H1 (cell line): ENCODE measurements around the gene FRMD3. TPM values are rescaled to one million over a fixed set of nuclear protein-coding genes. Genes with fewer than 3 reads are reported as not detected.

Experiments
- CTCF ChIA-PET: fragments of 300-600 bp; sonication (Branson Sonifier 250); formaldehyde crosslinking; loops from one replicate; lab custom pipeline; 2021; ENCODE audit not compliant: partially characterized antibody; lab: Charles Lee
- POLR2A ChIA-PET: fragments of 300-600 bp; sonication (Branson Sonifier 250); formaldehyde crosslinking; loops from one replicate; lab custom pipeline; 2021; ENCODE audit warnings: inconsistent platforms; ENCODE audit not compliant: partially characterized antibody; lab: Charles Lee
- DNase-seq, 2 experiments: peaks; one replicate each; pipeline versions ENCODE4 v3.0.0 to v3.0.0-alpha.2; 2010 to 2022; ENCODE audit warnings: low spot score in 2 of 2, low read depth in 1 of 2, mixed read lengths in 1 of 2
- FAIRE-seq: peaks from 2 replicates; lab custom pipeline; 2011; peaks lifted over from hg19 to GRCh38; lab: Jason Lieb, UNC
- H2AFZ ChIP-seq: 2 replicates; pipeline ENCODE4 v1.8.1; 2012; ENCODE audit warnings: low read length, inconsistent platforms
- H2AK5ac ChIP-seq: 2 replicates; pipeline ENCODE4 v1.6.1; 2013; ENCODE audit warnings: low read depth, low read length
- H2BK120ac ChIP-seq: replicated peaks from 2 replicates; pipeline ENCODE3; 2013; ENCODE audit warnings: low read depth, low read length, inconsistent platforms
- H2BK12ac ChIP-seq: 2 replicates; pipeline ENCODE4 v1.6.1; 2013; ENCODE audit warnings: low read depth, low read length
- H2BK15ac ChIP-seq: 2 replicates; pipeline ENCODE4 v1.6.1; 2013; ENCODE audit warnings: low read length
- H2BK20ac ChIP-seq: 2 replicates; pipeline ENCODE4 v1.6.1; 2013; ENCODE audit warnings: low read length
- H2BK5ac ChIP-seq: 2 replicates; pipeline ENCODE4 v1.6.1; 2013; ENCODE audit warnings: low read depth, low read length
- H3K14ac ChIP-seq: 2 replicates; pipeline ENCODE4 v1.6.1; 2013; ENCODE audit warnings: inconsistent platforms; ENCODE audit not compliant: insufficient read length
- H3K18ac ChIP-seq: 2 replicates; pipeline ENCODE4 v1.6.1; 2013; ENCODE audit warnings: low read length; ENCODE audit errors: extremely low read depth
- H3K23ac ChIP-seq: 2 replicates; pipeline ENCODE4 v1.6.1; 2013; ENCODE audit warnings: inconsistent platforms; ENCODE audit not compliant: insufficient read length
- H3K23me2 ChIP-seq: 2 replicates; pipeline ENCODE4 v1.6.1; 2013; ENCODE audit warnings: low read depth, low read length
- H3K27ac ChIP-seq: 2 replicates; pipeline ENCODE4 v1.6.1; 2011; ENCODE audit warnings: low read depth, low read length, inconsistent platforms
- H3K27me3 ChIP-seq, 4 experiments: replicated peaks in 1 of 4; 1 replicate in 1 of 4; 2 replicates in 3 of 4; pipeline versions ENCODE4 v1.6.1 to v1.8.1; 2011 to 2013; ENCODE audit warnings: low read length in 3 of 4, mild to moderate bottlenecking in 3 of 4, inconsistent platforms in 2 of 4, mixed read lengths in 2 of 4, moderate library complexity in 1 of 4; ENCODE audit not compliant: control insufficient read depth in 3 of 4, insufficient read depth in 3 of 4; ENCODE audit errors: extremely low read depth in 1 of 4
- H3K36me3 ChIP-seq, 4 experiments: 2 replicates each; pipeline versions ENCODE4 v1.6.1 to v1.8.1; 2011 to 2013; ENCODE audit warnings: mild to moderate bottlenecking in 4 of 4, low read length in 3 of 4, moderate library complexity in 2 of 4, control low read depth in 1 of 4, inconsistent platforms in 1 of 4; ENCODE audit not compliant: insufficient read depth in 4 of 4, control insufficient read depth in 2 of 4
- H3K4ac ChIP-seq: replicated peaks from 2 replicates; pipeline ENCODE3; 2013; ENCODE audit warnings: low read length, low read depth, mixed read lengths, inconsistent platforms; ENCODE audit not compliant: insufficient read length
- H3K4me1 ChIP-seq, 4 experiments: replicated peaks in 1 of 4; 1 replicate in 1 of 4; 2 replicates in 3 of 4; pipeline versions ENCODE4 v1.6.1 to v1.8.1; 2011 to 2013; ENCODE audit warnings: low read length in 3 of 4, inconsistent platforms in 2 of 4, mixed read lengths in 1 of 4; ENCODE audit not compliant: insufficient read depth in 4 of 4, control insufficient read depth in 3 of 4
- H3K4me2 ChIP-seq, 2 experiments: 2 replicates each; pipeline versions ENCODE4 v1.6.1 to v1.8.1; 2011 to 2013; ENCODE audit warnings: low read depth in 2 of 2, low read length in 2 of 2, control low read depth in 1 of 2, inconsistent platforms in 1 of 2, mild to moderate bottlenecking in 1 of 2; ENCODE audit not compliant: insufficient read depth in 1 of 2
- H3K4me3 ChIP-seq, 4 experiments: fragments of 200-600, 300-600 bp in 1 of 4; sonication (generic), shearing (Covaris generic), sonication (Bioruptor Twin) in 1 of 4; 2 replicates each; pipeline versions ENCODE4 v1.5.1 to v1.8.1; 2011 to 2016; ENCODE audit warnings: low read length in 4 of 4, low read depth in 3 of 4, control low read depth in 2 of 4, inconsistent platforms in 2 of 4, mild to moderate bottlenecking in 2 of 4, mixed read lengths in 1 of 4, moderate library complexity in 1 of 4; ENCODE audit not compliant: insufficient read depth in 2 of 4; ENCODE audit errors: extremely low read depth in 1 of 4
- H3K56ac ChIP-seq: replicated peaks from 2 replicates; pipeline ENCODE3; 2013; ENCODE audit warnings: low read depth, mild to moderate bottlenecking, mixed read lengths, low read length, inconsistent platforms; ENCODE audit not compliant: insufficient read length
- H3K79me1 ChIP-seq: 2 replicates; pipeline ENCODE4 v1.6.1; 2013; ENCODE audit warnings: low read depth, low read length, control low read depth
- H3K79me2 ChIP-seq, 2 experiments: 2 replicates each; pipeline versions ENCODE4 v1.6.1 to v1.8.1; 2012 to 2013; ENCODE audit warnings: low read length in 2 of 2, mild to moderate bottlenecking in 2 of 2, inconsistent platforms in 1 of 2; ENCODE audit not compliant: insufficient read depth in 2 of 2, control insufficient read depth in 1 of 2
- H3K9ac ChIP-seq, 4 experiments: replicated peaks in 1 of 4; 1 replicate in 1 of 4; 2 replicates in 3 of 4; pipeline versions ENCODE4 v1.6.1 to v1.8.1; 2011 to 2013; ENCODE audit warnings: low read depth in 3 of 4, low read length in 3 of 4, control low read depth in 2 of 4, mild to moderate bottlenecking in 2 of 4, moderate library complexity in 2 of 4, inconsistent platforms in 1 of 4; ENCODE audit errors: extremely low read depth in 1 of 4
- H3K9me3 ChIP-seq, 2 experiments: 2 replicates each; pipeline versions ENCODE4 v1.6.1 to v1.8.1; 2012 to 2013; ENCODE audit warnings: mild to moderate bottlenecking in 2 of 2, moderate library complexity in 2 of 2, control low read depth in 1 of 2, inconsistent platforms in 1 of 2, low read depth in 1 of 2, low read length in 1 of 2, mixed read lengths in 1 of 2; ENCODE audit not compliant: insufficient read depth in 2 of 2
- H4K20me1 ChIP-seq, 2 experiments: replicated peaks in 1 of 2; 2 replicates each; pipeline versions ENCODE3 to v1.8.1; 2011 to 2013; ENCODE audit warnings: inconsistent platforms in 2 of 2, low read length in 2 of 2, mild to moderate bottlenecking in 1 of 2; ENCODE audit not compliant: insufficient read depth in 2 of 2, control insufficient read depth in 1 of 2
- H4K5ac ChIP-seq: 2 replicates; pipeline ENCODE4 v1.6.1; 2013; ENCODE audit warnings: low read length, low read depth, mixed read lengths, inconsistent platforms; ENCODE audit not compliant: insufficient read length
- H4K8ac ChIP-seq: 2 replicates; pipeline ENCODE4 v1.8.0; 2013; ENCODE audit warnings: mild to moderate bottlenecking, moderate library complexity, low read length, inconsistent platforms; ENCODE audit not compliant: insufficient read depth; ENCODE audit errors: extremely low read depth
- H4K91ac ChIP-seq: replicated peaks from 2 replicates; pipeline ENCODE3; 2013; ENCODE audit warnings: low read length, mixed read lengths, inconsistent platforms; ENCODE audit not compliant: insufficient read length
- CBX5 ChIP-seq: fragments of 300-800, 300-1000 bp; sonication (generic); IDR thresholded peaks from 2 replicates; pipeline ENCODE4 v1.7.1; 2016; ENCODE audit warnings: antibody characterized with exemption, low read length, low read depth
- CHD1 ChIP-seq: IDR thresholded peaks from 2 replicates; pipeline ENCODE4 v1.6.1; 2012; ENCODE audit warnings: low read depth, low read length, improper control_type of control experiment
- CTBP2 ChIP-seq: IDR thresholded peaks from 2 replicates; pipeline ENCODE4 v1.7.0; 2011; ENCODE audit warnings: borderline replicate concordance, mild to moderate bottlenecking, moderate library complexity, mixed read lengths, low read length; ENCODE audit not compliant: insufficient read depth, insufficient read length
- GABPA ChIP-seq: IDR thresholded peaks from 2 replicates; pipeline ENCODE4 v1.6.1; 2011; ENCODE audit warnings: mild to moderate bottlenecking, low read length, moderate library complexity, borderline replicate concordance; ENCODE audit not compliant: insufficient read depth
- HDAC6 ChIP-seq: IDR thresholded peaks from one replicate; pipeline ENCODE4 v1.7.1; 2012; ENCODE audit warnings: low read depth, mild to moderate bottlenecking, inconsistent platforms, low read length, moderate library complexity
- JUN ChIP-seq: IDR thresholded peaks from 2 replicates; pipeline ENCODE4 v1.6.1; 2011; ENCODE audit warnings: low read depth, mild to moderate bottlenecking, improper control_type of control experiment, low read length
- POU5F1 ChIP-seq: IDR thresholded peaks from 2 replicates; pipeline ENCODE4 v1.6.1; 2011; ENCODE audit warnings: low read depth, mild to moderate bottlenecking, low read length, moderate library complexity
- SAP30 ChIP-seq: fragments of 300-600 bp; sonication (generic); IDR thresholded peaks from 2 replicates; pipeline ENCODE4 v1.7.1; 2012; ENCODE audit warnings: low read length, moderate library complexity, mild to moderate bottlenecking, inconsistent platforms; ENCODE audit not compliant: insufficient read depth, insufficient replicate concordance
- TAF7 ChIP-seq: optimal IDR thresholded peaks from 2 replicates; pipeline ENCODE3; 2011; ENCODE audit warnings: low read depth, mild to moderate bottlenecking, inconsistent platforms, low read length, moderate library complexity, borderline replicate concordance
- TCF12 ChIP-seq: IDR thresholded peaks from 2 replicates; pipeline ENCODE4 v1.6.1; 2011; ENCODE audit warnings: low read depth, mild to moderate bottlenecking, low read length
- USF2 ChIP-seq: IDR thresholded peaks from 2 replicates; pipeline ENCODE4 v1.6.1; 2011; ENCODE audit warnings: low read length, improper control_type of control experiment
- WGBS, 2 experiments: shearing (Covaris generic) in 1 of 2; methylation state at CpG; one replicate each; pipeline versions ENCODE4 v1.1.6 to v1.1.7; 2013 to 2015; ENCODE audit warnings: low lambda C conversion rate in 2 of 2, mixed read lengths in 2 of 2, inconsistent platforms in 1 of 2, low coverage in 1 of 2, missing lambda C conversion rate in 1 of 2; ENCODE audit not compliant: insufficient replicate concordance in 2 of 2, insufficient coverage in 1 of 2, insufficient read length in 1 of 2; ENCODE audit errors: extremely low coverage in 1 of 2, missing lambda C conversion rate in 1 of 2; 5-methylcytosine and 5-hydroxymethylcytosine counted together
- polyA plus RNA-seq, 7 experiments: library from polyadenylated mRNA; depleted of rRNA in 3 of 7; stranded (reverse) in 5 of 7; unstranded in 2 of 7; fragments of >200 nt in 5 of 7; fragments of 200-250 nt in 2 of 7; gene quantifications; 1 replicate in 5 of 7; 2 replicates in 1 of 7; 4 replicates in 1 of 7; pipeline versions ENCODE4 v1.2.1 to v1.2.3, GENCODE V29; 2011 to 2013; ENCODE audit warnings: missing spikeins in 2 of 7, mixed read lengths in 2 of 7
- total RNA-seq: library from RNA; stranded (reverse); fragmentation: NEBNext Ultra II Directional; extraction: Animal tissue kit (Norgen Biotek cat#: 25700); gene quantifications from 2 replicates; pipeline ENCODE4 v1.2.1, GENCODE V29; 2021

The FRMD3 gene
- total and polyA plus RNA-seq, 2 of the 8 experiments (the other 6 are each of a cell fraction or from before 2014, with no cell fraction given): 0.15 to 1.4 TPM

- whole genome bisulfite sequencing, 2 experiments: 89% methylated on average over 14 of the region's 14 CpGs; no CpG with 5 or more reads in 1 of the 2 experiments
- Histone ChIP-seq H3K56ac (no peak overlapping the region), H3K36me3 (no peaks in the 10 kb centered on the region), H3K4me1 (0 out of 7 replicates have a peak, but pooled peaks cover 0 to 2% (median 0%) of the 10 kb centered on the region in 4 experiments), H4K8ac (no peak overlapping the region), H3K4me2 (no peak overlapping the region), H3K14ac (no peak overlapping the region), H2BK20ac (no peak overlapping the region), H3K79me1 (no peaks in the 10 kb centered on the region), H3K4ac (no peak overlapping the region), H3K27me3 (no peaks in the 10 kb centered on the region), H4K5ac (no peak overlapping the region), H2AFZ (no peak overlapping the region), H2BK120ac (no peak overlapping the region), H2BK15ac (no peak overlapping the region), H2BK5ac (no peak overlapping the region), H3K18ac (no peak overlapping the region), H2AK5ac (no peak overlapping the region), H3K9me3 (no peaks in the 10 kb centered on the region), H3K9ac (no peak overlapping the region), H3K4me3 (no peak overlapping the region), H2BK12ac (no peak overlapping the region), H3K79me2 (no peaks in the 10 kb centered on the region), H3K23ac (no peak overlapping the region), H3K23me2 (peaks cover 3% of the 10 kb centered on the region; the same call in 1 of the 2 replicates), H4K91ac (no peak overlapping the region), H3K27ac (no peak overlapping the region), H4K20me1 (no peaks in the 10 kb centered on the region)
- CTCF ChIA-PET: interaction anchor here (0.6 to 2.2 kb wide), 5 partner anchors 10 to 225 kb away, joined by 3 to 8 read pairs (median 3); no protein-coding TSS in a partner anchor
- FAIRE-seq (no peak), DNase-seq (no peak)
- TF ChIP-seq HDAC6 (no peak), USF2 (no peak), POU5F1 (no peak), TCF12 (no peak), CTBP2 (no peak), SAP30 (no peak), JUN (no peak), GABPA (no peak), CBX5 (no peak), TAF7 (no peak), CHD1 (no peak)
- POLR2A ChIA-PET: no interaction called here
Observed at GRCh38 chr9:83423815-83424707, 114.1 kb downstream of the FRMD3 start.
